DND-41 (cell line): Measurements from ENCODE around the gene NFE2L2.

Source experiments
- ATAC-seq: fragments of 200-7000 bp; cut with Tn5 transposase; 3 replicates; pipeline ENCODE4 v1.9.1; 2021; ENCODE audit warnings: low read depth; ENCODE audit not compliant: insufficient read depth
- DNase-seq: peaks from one replicate; pipeline ENCODE4 v3.0.0-alpha.2; 2020
- H2AFZ ChIP-seq: 2 replicates; pipeline ENCODE4 v1.6.0; 2012; ENCODE audit warnings: low read depth, low read length
- H3K27ac ChIP-seq: 2 replicates; pipeline ENCODE4 v1.5.1; 2012; ENCODE audit warnings: low read length, inconsistent platforms
- H3K27me3 ChIP-seq: fragments of 200-600 bp; sonication (generic); 2 replicates; pipeline ENCODE4 v1.6.0; 2012; ENCODE audit warnings: low read length, mild to moderate bottlenecking, inconsistent platforms; ENCODE audit not compliant: insufficient read depth, poor library complexity
- H3K36me3 ChIP-seq: 2 replicates; pipeline ENCODE4 v1.5.1; 2012; ENCODE audit warnings: low read length, inconsistent platforms; ENCODE audit not compliant: insufficient read depth
- H3K4me1 ChIP-seq: 2 replicates; pipeline ENCODE4 v1.5.1; 2012; ENCODE audit warnings: mild to moderate bottlenecking, low read length; ENCODE audit not compliant: insufficient read depth
- H3K4me2 ChIP-seq: 2 replicates; pipeline ENCODE4 v1.6.0; 2012; ENCODE audit warnings: mild to moderate bottlenecking, moderate library complexity, low read length, inconsistent platforms; ENCODE audit not compliant: insufficient read depth
- H3K4me3 ChIP-seq, 2 experiments: fragments of 200-600 bp in 1 of 2; shearing (Covaris generic) in 1 of 2; 2 replicates each; pipeline ENCODE4 v1.5.1; 2012 to 2016; ENCODE audit warnings: inconsistent platforms in 2 of 2, low read length in 2 of 2, mild to moderate bottlenecking in 2 of 2, low read depth in 1 of 2, moderate library complexity in 1 of 2
- H3K79me2 ChIP-seq: 2 replicates; pipeline ENCODE4 v1.6.0; 2012; ENCODE audit warnings: low read length, inconsistent platforms; ENCODE audit not compliant: insufficient read depth
- H3K9ac ChIP-seq: 2 replicates; pipeline ENCODE4 v1.6.0; 2012; ENCODE audit warnings: low read depth, mild to moderate bottlenecking, inconsistent platforms, low read length, moderate library complexity
- H3K9me3 ChIP-seq: 2 replicates; pipeline ENCODE4 v1.5.1; 2012; ENCODE audit warnings: low read length, moderate library complexity, mild to moderate bottlenecking, inconsistent platforms; ENCODE audit not compliant: insufficient read depth, severe bottlenecking
- H4K20me1 ChIP-seq: 2 replicates; pipeline ENCODE4 v1.6.0; 2012; ENCODE audit warnings: low read length; ENCODE audit not compliant: insufficient read depth
- EZH2 ChIP-seq: IDR thresholded peaks from 3 replicates; pipeline ENCODE4 v1.6.1; 2012; ENCODE audit warnings: borderline replicate concordance, low read depth, mild to moderate bottlenecking, moderate library complexity, low read length, inconsistent platforms; ENCODE audit not compliant: severe bottlenecking
- TF ChIP-seq, protein P1 (sequence below): IDR thresholded peaks from 2 replicates; pipeline ENCODE4 v1.5.1; 2012; ENCODE audit warnings: borderline replicate concordance, low read length, moderate library complexity, mild to moderate bottlenecking; ENCODE audit not compliant: poor library complexity, severe bottlenecking; ENCODE audit errors: extremely low read depth

NFE2L2 gene

DNA sequence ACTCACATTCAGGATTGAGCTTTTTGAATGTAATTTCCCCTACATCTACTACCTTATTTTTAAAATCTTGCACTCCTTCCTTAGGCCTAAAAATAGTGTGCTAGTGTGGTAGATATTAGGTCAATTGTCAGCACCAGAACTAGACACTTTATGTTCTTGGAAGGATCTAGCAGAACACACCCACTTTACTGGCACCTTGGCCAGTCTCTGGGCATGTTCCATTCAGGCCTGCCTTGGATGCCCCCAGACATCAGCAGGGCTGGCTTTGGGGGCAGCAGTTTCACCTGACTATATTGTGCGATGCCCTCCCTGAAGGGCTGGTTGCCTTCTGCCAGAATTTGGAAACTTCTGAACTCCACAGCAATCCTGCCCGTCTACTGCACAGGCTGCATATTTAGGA lies 15.3 kb upstream of the NFE2L2 start:
- no peak overlapping the region for H3K9ac ChIP-seq
- no peak overlapping the region for H3K4me3 ChIP-seq

DNA sequence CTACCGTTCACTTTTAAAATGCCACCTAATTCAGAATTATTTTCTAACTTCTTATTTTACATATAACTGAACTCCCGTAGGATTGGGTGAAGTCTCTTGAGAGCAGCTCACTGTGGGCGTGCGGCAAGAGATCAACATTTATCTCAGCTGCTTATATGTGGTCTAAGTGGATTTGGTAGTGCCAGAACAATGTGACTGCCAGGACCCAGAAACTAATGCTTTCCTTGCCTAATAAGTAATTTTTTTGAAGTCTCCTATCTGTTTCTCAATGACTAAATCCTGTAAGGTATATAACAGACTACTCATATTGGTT lies 11.2 kb upstream of the NFE2L2 start:
- Histone ChIP-seq H3K4me2 (no peak overlapping the region), H3K4me3 (no peak overlapping the region), H3K79me2 (no peaks in the 10 kb centered on the region), H3K27me3 (no peaks in the 10 kb centered on the region), H3K27ac (no peak overlapping the region), H4K20me1 (no peaks in the 10 kb centered on the region), H3K4me1 (no peaks in the 10 kb centered on the region), H3K9ac (no peak overlapping the region), H2AFZ (no peak overlapping the region), H3K9me3 (no peaks in the 10 kb centered on the region), H3K36me3 (no peaks in the 10 kb centered on the region)
- ATAC-seq (no peak), DNase-seq (no peak)
- TF ChIP-seq, protein P1, sequence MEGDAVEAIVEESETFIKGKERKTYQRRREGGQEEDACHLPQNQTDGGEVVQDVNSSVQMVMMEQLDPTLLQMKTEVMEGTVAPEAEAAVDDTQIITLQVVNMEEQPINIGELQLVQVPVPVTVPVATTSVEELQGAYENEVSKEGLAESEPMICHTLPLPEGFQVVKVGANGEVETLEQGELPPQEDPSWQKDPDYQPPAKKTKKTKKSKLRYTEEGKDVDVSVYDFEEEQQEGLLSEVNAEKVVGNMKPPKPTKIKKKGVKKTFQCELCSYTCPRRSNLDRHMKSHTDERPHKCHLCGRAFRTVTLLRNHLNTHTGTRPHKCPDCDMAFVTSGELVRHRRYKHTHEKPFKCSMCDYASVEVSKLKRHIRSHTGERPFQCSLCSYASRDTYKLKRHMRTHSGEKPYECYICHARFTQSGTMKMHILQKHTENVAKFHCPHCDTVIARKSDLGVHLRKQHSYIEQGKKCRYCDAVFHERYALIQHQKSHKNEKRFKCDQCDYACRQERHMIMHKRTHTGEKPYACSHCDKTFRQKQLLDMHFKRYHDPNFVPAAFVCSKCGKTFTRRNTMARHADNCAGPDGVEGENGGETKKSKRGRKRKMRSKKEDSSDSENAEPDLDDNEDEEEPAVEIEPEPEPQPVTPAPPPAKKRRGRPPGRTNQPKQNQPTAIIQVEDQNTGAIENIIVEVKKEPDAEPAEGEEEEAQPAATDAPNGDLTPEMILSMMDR, result no peak
- no peak for TF ChIP-seq EZH2

More for the DNA sequence above, 15.3 kb upstream of the NFE2L2 start:
- Histone ChIP-seq H3K27ac (no peak overlapping the region), H3K4me1 (no peaks in the 10 kb centered on the region), H3K27me3 (no peaks in the 10 kb centered on the region), H2AFZ (no peak overlapping the region), H3K36me3 (no peaks in the 10 kb centered on the region), H3K4me2 (no peak overlapping the region), H3K79me2 (no peaks in the 10 kb centered on the region), H4K20me1 (no peaks in the 10 kb centered on the region), H3K9me3 (no peaks in the 10 kb centered on the region)
- DNase-seq, result no peak
- no peak for TF ChIP-seq EZH2
- TF ChIP-seq, protein P1, result no peak
- ATAC-seq, result no peak

DNA sequence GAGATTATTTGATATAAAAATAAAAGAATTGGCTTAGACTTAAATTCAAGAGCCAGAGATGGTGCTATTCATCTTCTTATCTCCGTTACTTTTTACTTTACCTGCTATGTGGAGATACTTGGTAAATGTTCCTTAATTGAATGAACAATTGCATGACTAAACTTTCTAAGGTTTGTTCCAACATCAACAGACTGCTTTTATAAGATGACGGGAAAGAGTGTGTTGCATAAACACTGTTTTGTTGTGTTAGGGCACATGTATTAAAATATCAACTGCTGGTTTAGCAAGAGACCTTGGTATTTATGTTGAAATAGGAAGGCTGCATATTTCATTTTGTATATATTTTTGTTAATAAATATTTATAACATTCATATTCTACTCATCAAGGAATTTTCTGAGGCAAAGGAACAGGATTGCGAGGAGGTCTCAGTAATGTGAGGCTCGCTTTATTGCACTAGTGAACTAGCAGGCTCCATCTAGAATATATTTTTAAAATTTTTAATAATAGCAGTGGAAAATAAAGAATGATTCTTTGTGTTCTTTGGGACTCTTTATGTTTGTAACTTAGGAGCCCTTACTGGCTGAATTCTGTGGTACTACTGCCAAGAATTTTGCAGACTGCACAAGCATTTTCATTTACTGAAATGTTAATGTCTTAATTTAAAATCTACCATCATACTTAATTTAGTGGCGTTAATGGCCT lies 10.7 kb upstream of the NFE2L2 start:
- DNase-seq (no peak), ATAC-seq (no peak)
- H3K4me1 ChIP-seq, result no peaks in the 10 kb centered on the region
- H3K4me2 ChIP-seq, result no peak overlapping the region
- no peaks in the 10 kb centered on the region for H3K9me3 ChIP-seq
- H3K79me2 ChIP-seq, result no peaks in the 10 kb centered on the region
- H3K4me3 ChIP-seq, result no peak overlapping the region
- no peak overlapping the region for H2AFZ ChIP-seq
- H3K27me3 ChIP-seq, result no peaks in the 10 kb centered on the region
- no peak overlapping the region for H3K9ac ChIP-seq
- no peaks in the 10 kb centered on the region for H4K20me1 ChIP-seq
- no peaks in the 10 kb centered on the region for H3K36me3 ChIP-seq
- TF ChIP-seq, protein P1, result no peak
- no peak for TF ChIP-seq EZH2
- H3K27ac ChIP-seq, result no peak overlapping the region

DNA sequence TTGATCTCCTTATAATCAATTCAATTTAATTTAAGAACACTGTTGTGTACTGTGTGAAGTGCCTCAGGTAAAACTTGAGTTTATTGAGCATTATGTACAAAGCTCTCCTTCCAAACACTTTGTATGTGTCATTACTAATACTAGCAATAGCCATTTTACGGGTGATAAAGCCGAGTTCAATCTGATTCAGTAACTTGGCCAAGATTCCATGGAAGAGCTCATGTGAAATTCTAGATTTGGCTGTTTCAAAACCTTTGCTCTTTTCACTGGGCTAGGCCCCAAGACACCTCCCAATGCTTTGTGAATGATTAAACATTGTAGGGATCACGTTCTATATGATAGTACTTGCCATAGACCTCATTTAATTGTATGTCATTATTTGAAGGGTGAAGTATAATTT lies 8.9 kb upstream of the NFE2L2 start:
- Histone ChIP-seq H3K4me1 (no peaks in the 10 kb centered on the region), H3K27ac (no peak overlapping the region), H3K79me2 (no peaks in the 10 kb centered on the region), H3K4me3 (no peak overlapping the region), H2AFZ (no peak overlapping the region), H3K4me2 (no peak overlapping the region), H3K9ac (no peak overlapping the region), H3K36me3 (no peaks in the 10 kb centered on the region), H3K27me3 (no peaks in the 10 kb centered on the region), H3K9me3 (no peaks in the 10 kb centered on the region), H4K20me1 (no peaks in the 10 kb centered on the region)
- ATAC-seq (no peak), DNase-seq (no peak)
- TF ChIP-seq, protein P1, result no peak
- TF ChIP-seq EZH2, result no peak
